ENCODE data around the gene RTN3.

Gene RTN3

DNA sequence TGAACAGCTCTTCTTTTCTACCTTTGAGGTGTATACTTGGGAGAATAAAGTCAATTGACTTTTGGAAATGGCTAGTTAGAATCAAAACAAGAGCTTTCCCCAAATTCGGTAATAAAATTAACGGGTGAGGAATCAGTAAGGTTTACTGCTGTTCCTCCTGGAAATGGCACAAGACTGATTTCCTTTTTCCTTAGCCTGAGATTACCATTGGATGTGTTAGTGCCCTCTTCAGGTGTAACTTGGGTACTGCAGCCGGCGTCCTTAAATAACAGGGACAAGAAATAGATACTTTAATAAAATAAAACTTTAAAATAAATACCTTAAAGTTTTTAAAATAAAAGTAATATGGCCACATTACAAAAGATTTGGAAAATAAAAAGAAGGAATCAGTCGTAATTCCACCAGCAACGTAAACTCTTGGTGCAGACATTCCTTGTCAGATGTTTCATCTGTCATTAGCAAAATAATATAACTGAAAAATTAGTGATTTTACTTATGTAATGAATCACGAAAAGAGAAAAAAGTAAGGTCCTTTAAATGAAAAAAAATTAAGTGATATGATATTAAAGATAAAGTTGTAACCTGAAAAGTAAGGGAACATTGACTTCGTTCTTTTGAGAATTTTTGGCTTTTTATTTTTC is 57.5 kb downstream of the RTN3 start:
- H3K4ac ChIP-seq (ENCODE audit: low read length), result no peak overlapping the region
- H3K27me3 ChIP-seq (ENCODE audit: control insufficient read depth in 3 of 3, insufficient read depth in 3 of 3, low read depth in 1 of 3, low read length in 3 of 3), result no peaks in the 10 kb centered on the region
- no peak overlapping the region for H2AK5ac ChIP-seq (ENCODE audit: low read depth, low read length)
- WGBS, 2 donors (ENCODE audit: extremely low coverage in 2 of 2, insufficient read length in 2 of 2, insufficient replicate concordance in 1 of 2), result 100% methylated on average over 1 of the region's 8 CpGs; no CpG with 5 or more reads in 1 of the 2 donors
- no peak overlapping the region for H2BK5ac ChIP-seq (ENCODE audit: low read length)
- H3K27ac ChIP-seq (replicated peaks; ENCODE audit: low read length), result no peak overlapping the region
- H3K4me3 ChIP-seq (ENCODE audit: low read length in 2 of 2), result no peak overlapping the region
- no peak overlapping the region for H3K18ac ChIP-seq (ENCODE audit: low read length)
- no peak overlapping the region for H3K9ac ChIP-seq (ENCODE audit: low read depth, low read length, poor library complexity)
- DNase-seq (ENCODE audit: low spot score), result peak; percentile 82
- H3K14ac ChIP-seq (ENCODE audit: low read length), result no peak overlapping the region
- no peak overlapping the region for H4K91ac ChIP-seq (ENCODE audit: low read depth, low read length, poor library complexity)
- H2AFZ ChIP-seq (ENCODE audit: low read length), result no peak overlapping the region
- no peak overlapping the region for H3K23ac ChIP-seq (ENCODE audit: low read depth, low read length, poor library complexity)
- no peaks in the 10 kb centered on the region for H3K9me3 ChIP-seq (replicated peaks in 1 of 2; ENCODE audit: control insufficient read depth in 2 of 2, insufficient read depth in 1 of 2, low read depth in 1 of 2, low read length in 2 of 2)
- H2BK12ac ChIP-seq (ENCODE audit: low read length), result no peak overlapping the region
- H2BK120ac ChIP-seq (ENCODE audit: low read depth, low read length), result no peak overlapping the region
- H4K8ac ChIP-seq (ENCODE audit: low read depth, low read length), result no peak overlapping the region
- H2BK15ac ChIP-seq (ENCODE audit: low read length), result no peak overlapping the region
- no peaks in the 10 kb centered on the region for H3K79me1 ChIP-seq (ENCODE audit: low read depth, low read length)
- no peak overlapping the region for H3K4me2 ChIP-seq (ENCODE audit: insufficient read depth, low read length, poor library complexity, severe bottlenecking)
- H3K4me1 ChIP-seq (ENCODE audit: control insufficient read depth in 2 of 2, insufficient read depth in 1 of 2, low read depth in 1 of 2, low read length in 2 of 2), result no peaks in the 10 kb centered on the region
- H3K36me3 ChIP-seq (replicated peaks in 1 of 2; ENCODE audit: control insufficient read depth in 2 of 2, insufficient read depth in 2 of 2, low read length in 2 of 2), result no peaks in the 10 kb centered on the region

DNA sequence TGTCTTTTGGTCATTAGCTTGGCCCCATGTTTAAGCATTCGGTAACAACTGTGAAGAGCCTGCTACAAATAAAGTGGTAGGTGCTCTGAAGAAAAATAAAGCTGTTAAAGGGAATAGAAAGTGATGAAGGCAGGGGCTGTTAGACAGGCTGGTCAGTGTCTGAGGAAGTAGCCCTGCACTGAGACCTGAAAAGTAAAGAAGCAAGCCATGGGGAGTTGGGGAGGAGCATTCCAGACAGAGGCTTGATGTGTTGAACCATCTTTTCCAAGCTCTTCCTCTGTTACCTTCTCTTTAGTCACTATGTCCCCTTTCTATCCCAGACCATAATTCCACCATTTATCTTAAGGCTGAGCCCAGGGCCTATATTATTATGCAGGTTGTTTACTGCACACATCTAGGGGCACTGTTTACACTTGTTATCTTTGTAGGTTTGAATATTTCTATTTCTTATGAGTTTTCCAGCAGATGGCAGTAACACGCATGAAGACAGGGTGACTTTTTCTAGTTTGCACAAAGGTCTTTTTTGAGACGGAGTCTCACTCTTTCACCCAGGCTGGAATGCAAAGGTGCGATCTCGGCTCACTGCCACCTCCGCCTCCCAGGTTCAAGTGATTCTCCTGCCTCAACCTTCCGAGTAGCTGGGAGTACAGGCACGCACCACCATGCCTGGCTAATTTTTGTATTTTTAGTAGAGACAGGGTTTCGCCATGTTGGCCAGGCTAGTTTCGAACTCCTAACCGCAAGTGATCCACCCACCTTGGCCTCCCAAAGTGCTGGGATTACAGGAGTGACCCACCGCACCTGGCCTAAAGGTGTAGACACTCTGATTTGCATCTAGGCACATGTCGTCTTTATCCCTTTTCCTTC is 64.2 kb downstream of the RTN3 start:
- no peak overlapping the region for H2AK5ac ChIP-seq (ENCODE audit: low read depth, low read length)
- H2BK5ac ChIP-seq (ENCODE audit: low read length), result no peak overlapping the region
- no peak overlapping the region for H4K8ac ChIP-seq (ENCODE audit: low read depth, low read length)
- H3K4me1 ChIP-seq (ENCODE audit: control insufficient read depth in 2 of 2, insufficient read depth in 1 of 2, low read depth in 1 of 2, low read length in 2 of 2), result no peaks in the 10 kb centered on the region
- no peak overlapping the region for H3K4me3 ChIP-seq (ENCODE audit: low read length in 2 of 2)
- no peak for DNase-seq (ENCODE audit: low spot score)
- no peak overlapping the region for H4K91ac ChIP-seq (ENCODE audit: low read depth, low read length, poor library complexity)
- peaks cover 4 to 17% of the 10 kb centered on the region in 2 donors for H3K36me3 ChIP-seq (replicated peaks in 1 of 2; ENCODE audit: control insufficient read depth in 2 of 2, insufficient read depth in 2 of 2, low read length in 2 of 2)
- H3K4me2 ChIP-seq (ENCODE audit: insufficient read depth, low read length, poor library complexity, severe bottlenecking), result no peak overlapping the region
- H3K23ac ChIP-seq (ENCODE audit: low read depth, low read length, poor library complexity), result no peak overlapping the region
- no peak overlapping the region for H3K4ac ChIP-seq (ENCODE audit: low read length)
- H3K9ac ChIP-seq (ENCODE audit: low read depth, low read length, poor library complexity), result no peak overlapping the region
- H3K14ac ChIP-seq (ENCODE audit: low read length), result no peak overlapping the region
- no peak overlapping the region for H2AFZ ChIP-seq (ENCODE audit: low read length)
- WGBS, 2 donors (ENCODE audit: extremely low coverage in 2 of 2, insufficient read length in 2 of 2, insufficient replicate concordance in 1 of 2), result no CpG with 5 or more reads among the region's 13 CpGs
- no peaks in the 10 kb centered on the region for H3K9me3 ChIP-seq (replicated peaks in 1 of 2; ENCODE audit: control insufficient read depth in 2 of 2, insufficient read depth in 1 of 2, low read depth in 1 of 2, low read length in 2 of 2)
- no peaks in the 10 kb centered on the region for H3K27me3 ChIP-seq (ENCODE audit: control insufficient read depth in 3 of 3, insufficient read depth in 3 of 3, low read depth in 1 of 3, low read length in 3 of 3)
- H3K79me1 ChIP-seq (ENCODE audit: low read depth, low read length), result no peaks in the 10 kb centered on the region
- H3K27ac ChIP-seq (replicated peaks; ENCODE audit: low read length), result no peak overlapping the region
- H2BK12ac ChIP-seq (ENCODE audit: low read length), result no peak overlapping the region
- H2BK15ac ChIP-seq (ENCODE audit: low read length), result no peak overlapping the region
- no peak overlapping the region for H2BK120ac ChIP-seq (ENCODE audit: low read depth, low read length)
- no peak overlapping the region for H3K18ac ChIP-seq (ENCODE audit: low read length)

DNA sequence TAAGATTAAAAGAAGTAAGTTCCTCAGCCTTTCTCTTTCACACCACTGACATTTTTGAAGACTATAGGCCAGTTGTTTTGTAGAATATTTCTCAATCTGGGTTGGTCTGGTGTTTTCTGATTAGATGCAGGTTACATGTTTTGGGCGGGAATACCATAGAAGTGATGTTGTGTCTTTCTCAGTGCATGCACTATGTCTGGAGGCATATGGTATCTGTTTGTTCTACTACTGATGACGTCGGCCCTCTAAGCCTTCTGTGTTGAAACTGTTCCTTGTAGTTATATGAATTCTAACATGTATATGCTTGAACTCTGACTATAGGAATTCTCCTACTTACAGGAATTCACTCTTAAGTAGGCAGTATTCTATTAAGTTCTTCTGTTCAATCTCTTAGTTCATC is 65.7 kb downstream of the RTN3 start:
- Histone ChIP-seq H2BK15ac (ENCODE audit: low read length) (no peak overlapping the region), H3K4me2 (ENCODE audit: insufficient read depth, low read length, poor library complexity, severe bottlenecking) (no peak overlapping the region), H4K91ac (ENCODE audit: low read depth, low read length, poor library complexity) (no peak overlapping the region), H3K23ac (ENCODE audit: low read depth, low read length, poor library complexity) (no peak overlapping the region), H4K8ac (ENCODE audit: low read depth, low read length) (no peak overlapping the region), H2BK120ac (ENCODE audit: low read depth, low read length) (no peak overlapping the region), H2BK12ac (ENCODE audit: low read length) (no peak overlapping the region), H3K4me3 (ENCODE audit: low read length in 2 of 2) (no peak overlapping the region), H3K36me3 (replicated peaks in 1 of 2; ENCODE audit: control insufficient read depth in 2 of 2, insufficient read depth in 2 of 2, low read length in 2 of 2) (peaks cover 7 to 30% of the 10 kb centered on the region in 2 donors), H3K9me3 (replicated peaks in 1 of 2; ENCODE audit: control insufficient read depth in 2 of 2, insufficient read depth in 1 of 2, low read depth in 1 of 2, low read length in 2 of 2) (no peaks in the 10 kb centered on the region), H3K14ac (ENCODE audit: low read length) (no peak overlapping the region), H2AFZ (ENCODE audit: low read length) (no peak overlapping the region), H3K4ac (ENCODE audit: low read length) (no peak overlapping the region), H3K79me1 (ENCODE audit: low read depth, low read length) (no peaks in the 10 kb centered on the region), H2BK5ac (ENCODE audit: low read length) (no peak overlapping the region), H3K4me1 (ENCODE audit: control insufficient read depth in 2 of 2, insufficient read depth in 1 of 2, low read depth in 1 of 2, low read length in 2 of 2) (no peaks in the 10 kb centered on the region), H3K27me3 (ENCODE audit: control insufficient read depth in 3 of 3, insufficient read depth in 3 of 3, low read depth in 1 of 3, low read length in 3 of 3) (no peaks in the 10 kb centered on the region), H3K18ac (ENCODE audit: low read length) (no peak overlapping the region), H3K9ac (ENCODE audit: low read depth, low read length, poor library complexity) (no peak overlapping the region), H3K27ac (replicated peaks; ENCODE audit: low read length) (no peak overlapping the region), H2AK5ac (ENCODE audit: low read depth, low read length) (no peak overlapping the region)
- no peak for DNase-seq (ENCODE audit: low spot score)
- WGBS, 2 donors (ENCODE audit: extremely low coverage in 2 of 2, insufficient read length in 2 of 2, insufficient replicate concordance in 1 of 2), result no CpG with 5 or more reads among the region's 3 CpGs

DNA sequence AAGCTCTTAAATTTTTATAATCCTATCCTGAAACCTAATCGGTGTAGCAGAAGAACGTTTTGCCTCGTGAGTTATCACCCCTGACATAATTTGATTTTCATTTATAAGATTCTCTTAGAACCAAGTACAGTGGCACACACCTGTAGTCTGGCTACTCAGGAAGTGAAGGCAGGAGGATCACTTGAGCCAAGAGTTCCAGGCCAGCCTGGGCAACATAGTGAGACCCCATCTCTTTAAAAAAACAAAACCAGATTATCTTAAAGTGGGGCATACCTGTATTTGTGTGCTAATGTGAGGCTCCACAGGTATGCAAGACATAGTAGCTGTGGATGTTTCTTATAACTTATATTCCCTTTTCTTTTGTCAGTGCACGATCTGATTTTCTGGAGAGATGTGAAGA is 68.3 kb downstream of the RTN3 start:
- Histone ChIP-seq H3K4me3 (ENCODE audit: low read length in 2 of 2) (no peak overlapping the region), H4K91ac (ENCODE audit: low read depth, low read length, poor library complexity) (no peak overlapping the region), H3K36me3 (replicated peaks in 1 of 2; ENCODE audit: control insufficient read depth in 2 of 2, insufficient read depth in 2 of 2, low read length in 2 of 2) (peaks cover 16 to 51% of the 10 kb centered on the region in 2 donors), H3K27ac (replicated peaks; ENCODE audit: low read length) (no peak overlapping the region), H2AK5ac (ENCODE audit: low read depth, low read length) (no peak overlapping the region), H3K9me3 (replicated peaks in 1 of 2; ENCODE audit: control insufficient read depth in 2 of 2, insufficient read depth in 1 of 2, low read depth in 1 of 2, low read length in 2 of 2) (no peaks in the 10 kb centered on the region), H2AFZ (ENCODE audit: low read length) (no peak overlapping the region), H3K23ac (ENCODE audit: low read depth, low read length, poor library complexity) (no peak overlapping the region), H2BK120ac (ENCODE audit: low read depth, low read length) (no peak overlapping the region), H2BK5ac (ENCODE audit: low read length) (no peak overlapping the region), H3K4me2 (ENCODE audit: insufficient read depth, low read length, poor library complexity, severe bottlenecking) (no peak overlapping the region), H3K14ac (ENCODE audit: low read length) (no peak overlapping the region), H2BK12ac (ENCODE audit: low read length) (no peak overlapping the region), H3K27me3 (ENCODE audit: control insufficient read depth in 3 of 3, insufficient read depth in 3 of 3, low read depth in 1 of 3, low read length in 3 of 3) (no peaks in the 10 kb centered on the region), H3K9ac (ENCODE audit: low read depth, low read length, poor library complexity) (no peak overlapping the region), H4K8ac (ENCODE audit: low read depth, low read length) (no peak overlapping the region), H2BK15ac (ENCODE audit: low read length) (no peak overlapping the region), H3K18ac (ENCODE audit: low read length) (no peak overlapping the region), H3K79me1 (ENCODE audit: low read depth, low read length) (no peaks in the 10 kb centered on the region), H3K4me1 (ENCODE audit: control insufficient read depth in 2 of 2, insufficient read depth in 1 of 2, low read depth in 1 of 2, low read length in 2 of 2) (no peaks in the 10 kb centered on the region), H3K4ac (ENCODE audit: low read length) (no peak overlapping the region)
- no CpG with 5 or more reads among the region's 4 CpGs for WGBS, 2 donors (ENCODE audit: extremely low coverage in 2 of 2, insufficient read length in 2 of 2, insufficient replicate concordance in 1 of 2)
- no peak for DNase-seq (ENCODE audit: low spot score)

All from neuronal stem cell (in vitro differentiated cells).